Neural cell (in vitro differentiated cells): Measurements from ENCODE around the gene MICB. TPM values are rescaled to one million over a fixed set of nuclear protein-coding genes. Genes with fewer than 3 reads are reported as not detected.

ENCODE experiments used
- H2AFZ ChIP-seq: fragments of 200-600, 300-800 bp; sonication (generic), shearing (Covaris generic); 2 replicates; pipeline ENCODE4 v1.6.0; 2014; ENCODE audit warnings: low read depth, mild to moderate bottlenecking, antibody characterized with exemption, low read length, moderate library complexity
- H3F3A ChIP-seq: fragments of 200-600 bp; shearing (Covaris generic); 2 replicates; pipeline ENCODE4 v1.6.1; 2016; ENCODE audit warnings: mild to moderate bottlenecking, moderate library complexity, mixed read lengths, antibody characterized with exemption, low read length; ENCODE audit not compliant: insufficient read depth, poor library complexity, severe bottlenecking
- H3K27ac ChIP-seq: fragments of 200-600, 300-800 bp; sonication (generic), shearing (Covaris generic); 2 replicates; pipeline ENCODE4 v1.5.1; 2014; ENCODE audit warnings: mild to moderate bottlenecking, low read length, moderate library complexity
- H3K27me3 ChIP-seq: fragments of 300-800, 200-600 bp; sonication (generic), shearing (Covaris generic); 2 replicates; pipeline ENCODE4 v1.6.0; 2014; ENCODE audit warnings: mild to moderate bottlenecking, low read depth, low read length, moderate library complexity; ENCODE audit not compliant: insufficient read depth
- H3K36me3 ChIP-seq: fragments of 300-800, 200-600 bp; sonication (generic), shearing (Covaris generic); 2 replicates; pipeline ENCODE4 v1.5.1; 2014; ENCODE audit warnings: mild to moderate bottlenecking, antibody characterized with exemption, low read length, moderate library complexity; ENCODE audit not compliant: insufficient read depth
- H3K4me2 ChIP-seq: fragments of 300-800, 200-600 bp; sonication (generic), shearing (Covaris generic); 2 replicates; pipeline ENCODE4 v1.6.0; 2014; ENCODE audit warnings: mild to moderate bottlenecking, low read length
- H3K4me3 ChIP-seq: fragments of 300-800, 200-600 bp; sonication (generic), shearing (Covaris generic); 2 replicates; pipeline ENCODE4 v1.5.1; 2014; ENCODE audit warnings: mild to moderate bottlenecking, low read length, moderate library complexity
- H3K79me2 ChIP-seq: fragments of 200-600 bp; shearing (Covaris generic); replicated peaks from 2 replicates; pipeline ENCODE4 v1.6.0; 2014; ENCODE audit warnings: mild to moderate bottlenecking, low read length, moderate library complexity; ENCODE audit not compliant: insufficient read depth
- H3K9ac ChIP-seq: fragments of 300-800, 200-600 bp; sonication (generic), shearing (Covaris generic); 2 replicates; pipeline ENCODE4 v1.6.1; 2016; ENCODE audit warnings: mild to moderate bottlenecking, low read length, mixed read lengths
- H3K9me2 ChIP-seq: fragments of 200-600 bp; shearing (Covaris generic); 2 replicates; pipeline ENCODE4 v1.6.1; 2016; ENCODE audit warnings: mild to moderate bottlenecking, low read length, mixed read lengths; ENCODE audit not compliant: insufficient read depth
- H3K9me3 ChIP-seq: fragments of 200-600, 300-800 bp; sonication (generic), shearing (Covaris generic); 2 replicates; pipeline ENCODE4 v1.6.1; 2016; ENCODE audit warnings: mild to moderate bottlenecking, mixed run types, low read length, moderate library complexity, mixed read lengths
- H4K20me1 ChIP-seq: fragments of 200-600 bp; shearing (Covaris generic); 2 replicates; pipeline ENCODE4 v1.6.1; 2016; ENCODE audit warnings: mild to moderate bottlenecking, mixed run types; ENCODE audit not compliant: insufficient read depth
- CTCF ChIP-seq: fragments of 450-650 bp; IDR thresholded peaks from 2 replicates; pipeline ENCODE4 v1.5.1; 2014; ENCODE audit warnings: antibody characterized with exemption, mild to moderate bottlenecking, moderate library complexity; ENCODE audit not compliant: poor library complexity, severe bottlenecking
- EZH2 ChIP-seq: fragments of 200-600, 300-800 bp; shearing (Covaris generic), sonication (generic); IDR thresholded peaks from 2 replicates; pipeline ENCODE4 v1.6.1; 2014; ENCODE audit warnings: antibody characterized with exemption, low read length, borderline replicate concordance, mild to moderate bottlenecking; ENCODE audit not compliant: insufficient read depth, poor library complexity, severe bottlenecking
- MXI1 ChIP-seq: fragments of 450-650 bp; conservative IDR thresholded peaks from 2 replicates; pipeline ENCODE4 v1.6.1; 2014; ENCODE audit warnings: antibody characterized with exemption, mild to moderate bottlenecking; ENCODE audit not compliant: poor library complexity, severe bottlenecking
- POLR2AphosphoS5 ChIP-seq: IDR thresholded peaks from 2 replicates; pipeline ENCODE4 v1.6.1; 2012
- REST ChIP-seq: IDR thresholded peaks from 2 replicates; pipeline ENCODE4 v1.6.1; 2012; ENCODE audit warnings: borderline replicate concordance
- SMC3 ChIP-seq: fragments of 450-650 bp; conservative IDR thresholded peaks from 2 replicates; pipeline ENCODE4 v1.6.1; 2014; ENCODE audit warnings: antibody characterized with exemption, mild to moderate bottlenecking, moderate library complexity; ENCODE audit not compliant: poor library complexity
- TAF1 ChIP-seq: IDR thresholded peaks from 2 replicates; pipeline ENCODE4 v1.6.1; 2012; ENCODE audit warnings: low read depth
- polyA plus RNA-seq: library from polyadenylated mRNA; depleted of rRNA; stranded (reverse); fragments of >200 nt; gene quantifications from 2 replicates; pipeline ENCODE4 v1.2.3, GENCODE V29; 2014

MICB gene
- polyA plus RNA-seq, 1 donor from 2014 or later: not detected

GRCh38 chr6:31530659-31531058 is 32.7 kb downstream of the MICB start:
- Histone ChIP-seq H3K79me2 (peaks cover 4% of the 10 kb centered on the region), H4K20me1 (peaks cover 12% of the 10 kb centered on the region), H3K36me3 (no peaks in the 10 kb centered on the region)

GRCh38 chr6:31531162-31531561 is 33.2 kb downstream of the MICB start:
- Histone ChIP-seq H3F3A (peaks cover 3% of the 10 kb centered on the region), H3K4me2 (no peak overlapping the region), H3K27me3 (no peaks in the 10 kb centered on the region), H3K9ac (no peak overlapping the region), H2AFZ (no peak overlapping the region), H4K20me1 (peaks cover 16% of the 10 kb centered on the region), H3K9me3 (no peaks in the 10 kb centered on the region), H3K27ac (no peak overlapping the region), H3K9me2 (no peaks in the 10 kb centered on the region), H3K36me3 (no peaks in the 10 kb centered on the region), H3K4me3 (no peak overlapping the region), H3K79me2 (peaks cover 4% of the 10 kb centered on the region)
- TF ChIP-seq SMC3 (no peak), EZH2 (no peak), TAF1 (no peak), MXI1 (no peak), REST (no peak), CTCF (no peak), POLR2AphosphoS5 (no peak)

More at GRCh38 chr6:31530659-31531058, 32.7 kb downstream of the MICB start:
- Histone ChIP-seq H3K27me3 (no peaks in the 10 kb centered on the region), H3K27ac (no peak overlapping the region), H3K9me3 (no peaks in the 10 kb centered on the region), H3F3A (peaks cover 3% of the 10 kb centered on the region), H2AFZ (no peak overlapping the region), H3K4me2 (no peak overlapping the region), H3K9ac (no peak overlapping the region), H3K4me3 (no peak overlapping the region), H3K9me2 (no peaks in the 10 kb centered on the region)
- TF ChIP-seq CTCF (no peak), REST (no peak), TAF1 (no peak), POLR2AphosphoS5 (no peak), SMC3 (no peak), EZH2 (no peak)
